ENCODE data around the gene PPP1R12A.

The PPP1R12A gene

GRCh38 chr12:79827484-79827883 is 107.4 kb downstream of the PPP1R12A start:
- no peak for TF ChIP-seq TAF1 (IDR thresholded peaks at IDR 0.05; ENCODE audit: borderline replicate concordance, insufficient read depth, low read length)
- TF ChIP-seq SIN3A (IDR thresholded peaks at IDR 0.05; ENCODE audit: borderline replicate concordance, insufficient read depth, low read length), result no peak
- TF ChIP-seq POLR2AphosphoS5 (IDR thresholded peaks at IDR 0.05; ENCODE audit: low read depth, low read length), result no peak
- TF ChIP-seq FOXP2 (optimal IDR thresholded peaks at IDR 0.05; ENCODE audit: borderline replicate concordance, extremely low read depth, extremely low read length, insufficient read depth), result no peak
- TF ChIP-seq, protein P1, sequence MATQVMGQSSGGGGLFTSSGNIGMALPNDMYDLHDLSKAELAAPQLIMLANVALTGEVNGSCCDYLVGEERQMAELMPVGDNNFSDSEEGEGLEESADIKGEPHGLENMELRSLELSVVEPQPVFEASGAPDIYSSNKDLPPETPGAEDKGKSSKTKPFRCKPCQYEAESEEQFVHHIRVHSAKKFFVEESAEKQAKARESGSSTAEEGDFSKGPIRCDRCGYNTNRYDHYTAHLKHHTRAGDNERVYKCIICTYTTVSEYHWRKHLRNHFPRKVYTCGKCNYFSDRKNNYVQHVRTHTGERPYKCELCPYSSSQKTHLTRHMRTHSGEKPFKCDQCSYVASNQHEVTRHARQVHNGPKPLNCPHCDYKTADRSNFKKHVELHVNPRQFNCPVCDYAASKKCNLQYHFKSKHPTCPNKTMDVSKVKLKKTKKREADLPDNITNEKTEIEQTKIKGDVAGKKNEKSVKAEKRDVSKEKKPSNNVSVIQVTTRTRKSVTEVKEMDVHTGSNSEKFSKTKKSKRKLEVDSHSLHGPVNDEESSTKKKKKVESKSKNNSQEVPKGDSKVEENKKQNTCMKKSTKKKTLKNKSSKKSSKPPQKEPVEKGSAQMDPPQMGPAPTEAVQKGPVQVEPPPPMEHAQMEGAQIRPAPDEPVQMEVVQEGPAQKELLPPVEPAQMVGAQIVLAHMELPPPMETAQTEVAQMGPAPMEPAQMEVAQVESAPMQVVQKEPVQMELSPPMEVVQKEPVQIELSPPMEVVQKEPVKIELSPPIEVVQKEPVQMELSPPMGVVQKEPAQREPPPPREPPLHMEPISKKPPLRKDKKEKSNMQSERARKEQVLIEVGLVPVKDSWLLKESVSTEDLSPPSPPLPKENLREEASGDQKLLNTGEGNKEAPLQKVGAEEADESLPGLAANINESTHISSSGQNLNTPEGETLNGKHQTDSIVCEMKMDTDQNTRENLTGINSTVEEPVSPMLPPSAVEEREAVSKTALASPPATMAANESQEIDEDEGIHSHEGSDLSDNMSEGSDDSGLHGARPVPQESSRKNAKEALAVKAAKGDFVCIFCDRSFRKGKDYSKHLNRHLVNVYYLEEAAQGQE (IDR thresholded peaks at IDR 0.05; ENCODE audit: insufficient read depth in 1 of 2, low read depth in 2 of 2, low read length in 2 of 2), result no peak

DNA sequence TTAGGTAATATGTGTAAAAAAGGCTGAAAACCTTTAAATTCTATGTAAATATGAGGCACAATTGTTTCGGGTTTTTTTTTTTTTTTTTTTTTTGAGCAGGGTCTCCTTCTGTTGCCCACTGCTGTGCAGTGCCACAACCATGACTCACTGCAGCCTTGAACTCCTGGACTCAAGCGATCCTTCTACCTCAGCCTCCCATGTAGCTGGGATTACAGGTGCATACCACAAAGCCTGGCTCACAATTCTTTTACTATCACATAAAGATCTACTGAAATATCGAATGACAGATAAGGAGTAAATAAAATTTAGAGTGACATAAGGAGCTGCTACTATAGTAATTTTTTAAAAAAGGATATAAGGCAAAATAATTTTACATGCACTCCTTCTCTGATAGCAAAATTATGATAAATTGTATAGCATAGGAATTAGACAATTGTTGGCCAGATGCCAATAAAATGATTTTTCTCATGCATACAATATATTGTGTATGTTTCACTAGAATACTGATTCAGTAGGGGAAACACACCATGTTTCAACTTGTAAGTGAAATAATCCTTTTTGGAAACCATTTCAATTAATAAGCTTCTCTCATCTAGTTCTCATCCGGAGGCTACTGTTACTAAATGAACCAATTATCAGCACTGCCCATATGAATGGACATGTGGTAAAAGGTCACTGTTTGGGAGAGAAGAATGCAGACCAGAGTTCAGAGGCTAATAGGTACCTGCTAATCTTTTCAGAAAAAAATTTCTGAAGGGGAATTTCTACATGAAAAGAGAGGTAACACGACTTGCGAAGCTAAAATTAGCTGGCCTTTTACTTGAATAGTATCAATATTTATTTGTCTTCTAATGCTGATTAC is 108.4 kb downstream of the PPP1R12A start:
- no peak for TF ChIP-seq FOXP2 (optimal IDR thresholded peaks at IDR 0.05; ENCODE audit: borderline replicate concordance, extremely low read depth, extremely low read length, insufficient read depth)
- no peak for TF ChIP-seq SIN3A (IDR thresholded peaks at IDR 0.05; ENCODE audit: borderline replicate concordance, insufficient read depth, low read length)
- TF ChIP-seq, protein P1 (IDR thresholded peaks at IDR 0.05; ENCODE audit: insufficient read depth in 1 of 2, low read depth in 2 of 2, low read length in 2 of 2), result no peak
- TF ChIP-seq POLR2AphosphoS5 (IDR thresholded peaks at IDR 0.05; ENCODE audit: low read depth, low read length), result no peak
- TF ChIP-seq TAF1 (IDR thresholded peaks at IDR 0.05; ENCODE audit: borderline replicate concordance, insufficient read depth, low read length), result no peak

DNA sequence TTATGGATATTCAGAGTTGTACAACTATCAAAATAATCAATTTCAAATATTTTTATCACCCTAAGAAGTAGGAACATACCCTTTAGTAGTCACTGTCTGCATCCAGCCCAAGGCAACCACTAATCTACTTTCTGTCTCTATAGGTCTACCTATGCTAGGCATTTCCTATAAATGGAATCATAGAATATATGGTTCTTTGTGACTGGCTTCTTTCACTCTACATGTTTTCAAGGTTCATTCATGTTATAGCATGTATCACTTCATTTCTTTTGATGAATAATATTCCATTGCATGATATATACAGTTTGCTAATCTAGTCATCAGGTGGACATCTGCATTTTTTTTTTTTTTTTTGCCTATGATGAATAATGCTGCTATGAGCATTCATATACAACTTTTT is 112.4 kb downstream of the PPP1R12A start:
- TF ChIP-seq POLR2AphosphoS5 (IDR thresholded peaks at IDR 0.05; ENCODE audit: low read depth, low read length), result no peak
- TF ChIP-seq, protein P1 (IDR thresholded peaks at IDR 0.05; ENCODE audit: insufficient read depth in 1 of 2, low read depth in 2 of 2, low read length in 2 of 2), result no peak
- TF ChIP-seq SIN3A (IDR thresholded peaks at IDR 0.05; ENCODE audit: borderline replicate concordance, insufficient read depth, low read length), result no peak
- TF ChIP-seq TAF1 (IDR thresholded peaks at IDR 0.05; ENCODE audit: borderline replicate concordance, insufficient read depth, low read length), result no peak
- no peak for TF ChIP-seq FOXP2 (optimal IDR thresholded peaks at IDR 0.05; ENCODE audit: borderline replicate concordance, extremely low read depth, extremely low read length, insufficient read depth)

GRCh38 chr12:79818856-79819255 is 116.0 kb downstream of the PPP1R12A start:
- TF ChIP-seq POLR2AphosphoS5 (IDR thresholded peaks at IDR 0.05; ENCODE audit: low read depth, low read length), result no peak
- TF ChIP-seq TAF1 (IDR thresholded peaks at IDR 0.05; ENCODE audit: borderline replicate concordance, insufficient read depth, low read length), result no peak
- TF ChIP-seq, protein P1 (IDR thresholded peaks at IDR 0.05; ENCODE audit: insufficient read depth in 1 of 2, low read depth in 2 of 2, low read length in 2 of 2), result no peak
- no peak for TF ChIP-seq FOXP2 (optimal IDR thresholded peaks at IDR 0.05; ENCODE audit: borderline replicate concordance, extremely low read depth, extremely low read length, insufficient read depth)
- TF ChIP-seq SIN3A (IDR thresholded peaks at IDR 0.05; ENCODE audit: borderline replicate concordance, insufficient read depth, low read length), result no peak

Data from PFSK-1 (cell line).